Fibroblast of villous mesenchyme (primary cell): ENCODE results near the gene ZNF200. TPM values are rescaled to one million over a fixed set of nuclear protein-coding genes. Genes with fewer than 3 reads are reported as not detected.

Experiments used
- DNase-seq: peaks from one replicate; pipeline ENCODE4 v3.0.0-alpha.2; 2010; ENCODE audit warnings: low read depth
- H3K4me3 ChIP-seq: 2 replicates; pipeline ENCODE4 v1.5.1; 2011; ENCODE audit warnings: low read depth, mild to moderate bottlenecking, low read length
- CTCF ChIP-seq: IDR thresholded peaks from 2 replicates; pipeline ENCODE4 v1.5.1; 2012; ENCODE audit warnings: low read depth, mild to moderate bottlenecking, low read length; ENCODE audit not compliant: insufficient read depth
- total RNA-seq: library from RNA; depleted of rRNA; stranded (reverse); fragments of >200 nt; gene quantifications from 2 replicates; pipeline ENCODE4 v1.2.3, GENCODE V29; 2012

Gene ZNF200
- total RNA-seq, 1 donor = 11.2 TPM

DNA sequence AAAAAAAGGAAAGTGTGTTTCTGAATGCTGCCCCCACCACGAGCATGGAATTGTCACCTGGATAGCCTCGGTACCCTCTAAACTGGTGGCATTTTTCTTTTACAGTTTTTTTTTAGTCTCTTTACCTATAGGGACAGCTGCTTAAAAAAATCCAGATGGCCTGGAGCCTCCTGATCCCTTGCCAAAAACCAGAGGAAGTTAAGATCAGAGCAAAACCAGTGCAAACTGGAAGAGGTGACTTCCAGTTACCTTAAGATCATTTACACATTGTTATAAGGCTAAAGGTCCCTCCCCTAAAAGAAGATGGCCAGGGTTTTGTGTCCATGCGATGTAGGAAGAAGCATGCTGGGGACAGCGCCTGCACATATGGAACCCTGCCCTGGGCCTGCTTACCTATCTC is 18.0 kb upstream of the ZNF200 start:
- no peak for DNase-seq
- no peak for TF ChIP-seq CTCF
- H3K4me3 ChIP-seq = no peak overlapping the region

- TF ChIP-seq CTCF = no peak
- DNase-seq = no peak
- H3K4me3 ChIP-seq = no peak overlapping the region
Measured at GRCh38 chr16:3249451-3249850, 14.5 kb upstream of the ZNF200 start.

DNA sequence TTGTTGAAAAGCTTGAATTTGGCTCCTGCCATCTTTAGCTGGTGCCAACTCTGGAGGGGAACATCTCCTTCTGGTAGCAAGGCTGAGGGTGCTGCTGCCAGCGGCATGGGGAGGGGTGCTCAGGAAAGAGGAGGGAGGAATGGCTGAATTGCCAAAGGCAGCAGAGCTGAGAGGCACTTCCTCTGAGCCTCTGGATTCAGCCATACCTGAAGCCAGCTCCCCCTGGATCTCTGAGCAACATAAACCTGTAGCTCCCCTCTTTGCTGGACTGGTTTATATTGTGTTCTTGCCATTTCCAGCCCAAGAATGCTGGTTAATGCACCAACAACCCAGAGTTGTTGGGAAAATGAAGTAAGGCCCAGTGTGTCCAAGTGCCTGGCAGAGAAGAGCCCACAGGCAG is 14.1 kb upstream of the ZNF200 start:
- TF ChIP-seq CTCF = no peak
- no peak for DNase-seq
- no peak overlapping the region for H3K4me3 ChIP-seq

GRCh38 chr16:3248596-3248995 is 13.6 kb upstream of the ZNF200 start:
- H3K4me3 ChIP-seq = no peak overlapping the region
- DNase-seq = no peak
- no peak for TF ChIP-seq CTCF

DNA sequence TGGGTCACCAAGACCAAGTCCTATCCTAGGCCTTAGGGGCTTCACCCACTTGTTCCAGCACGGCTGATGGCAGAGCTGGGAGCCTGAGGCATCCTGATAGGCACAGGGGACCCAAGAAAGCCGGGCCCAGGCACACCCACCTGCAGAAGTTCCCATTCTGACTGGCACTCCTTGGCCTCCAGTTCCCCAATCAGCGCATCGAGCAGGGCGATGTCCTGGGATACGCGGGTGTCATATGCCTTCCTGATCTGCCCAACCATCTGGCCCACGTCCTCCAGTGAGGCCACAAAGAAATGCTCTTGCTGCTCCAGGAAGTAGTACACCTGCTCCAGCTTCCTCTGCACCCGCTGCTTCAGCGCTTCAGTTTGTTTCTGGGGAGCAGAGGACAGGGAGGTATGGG is 11.9 kb upstream of the ZNF200 start:
- DNase-seq = no peak
- no peak for TF ChIP-seq CTCF
- H3K4me3 ChIP-seq = no peak overlapping the region

DNA sequence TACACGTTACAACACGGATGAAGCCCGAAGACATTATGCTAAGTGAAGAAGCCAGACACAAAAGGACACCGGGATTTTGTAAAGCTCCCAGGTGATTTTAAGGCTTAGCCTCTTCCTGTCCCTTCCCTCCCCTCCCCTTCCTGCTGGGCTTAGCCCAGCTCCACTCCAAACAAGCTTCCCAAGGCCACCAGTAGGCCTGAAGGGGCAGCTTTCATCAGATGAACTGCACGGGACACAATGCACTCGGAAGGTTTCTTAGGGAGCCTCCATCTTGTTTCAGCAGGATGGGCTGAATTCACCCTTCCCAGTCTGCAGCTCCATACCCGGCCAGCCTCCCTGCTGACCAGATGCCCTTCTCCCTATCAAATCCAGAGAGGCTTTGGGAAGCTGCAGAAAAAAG is 11.0 kb upstream of the ZNF200 start:
- H3K4me3 ChIP-seq = no peak overlapping the region
- no peak for DNase-seq
- no peak for TF ChIP-seq CTCF

- no peak for TF ChIP-seq CTCF
- H3K4me3 ChIP-seq = no peak overlapping the region
- no peak for DNase-seq
Measured at GRCh38 chr16:3243882-3244281, 8.9 kb upstream of the ZNF200 start.
